ENCODE measurements around the gene NSDHL.

Gene NSDHL

DNA sequence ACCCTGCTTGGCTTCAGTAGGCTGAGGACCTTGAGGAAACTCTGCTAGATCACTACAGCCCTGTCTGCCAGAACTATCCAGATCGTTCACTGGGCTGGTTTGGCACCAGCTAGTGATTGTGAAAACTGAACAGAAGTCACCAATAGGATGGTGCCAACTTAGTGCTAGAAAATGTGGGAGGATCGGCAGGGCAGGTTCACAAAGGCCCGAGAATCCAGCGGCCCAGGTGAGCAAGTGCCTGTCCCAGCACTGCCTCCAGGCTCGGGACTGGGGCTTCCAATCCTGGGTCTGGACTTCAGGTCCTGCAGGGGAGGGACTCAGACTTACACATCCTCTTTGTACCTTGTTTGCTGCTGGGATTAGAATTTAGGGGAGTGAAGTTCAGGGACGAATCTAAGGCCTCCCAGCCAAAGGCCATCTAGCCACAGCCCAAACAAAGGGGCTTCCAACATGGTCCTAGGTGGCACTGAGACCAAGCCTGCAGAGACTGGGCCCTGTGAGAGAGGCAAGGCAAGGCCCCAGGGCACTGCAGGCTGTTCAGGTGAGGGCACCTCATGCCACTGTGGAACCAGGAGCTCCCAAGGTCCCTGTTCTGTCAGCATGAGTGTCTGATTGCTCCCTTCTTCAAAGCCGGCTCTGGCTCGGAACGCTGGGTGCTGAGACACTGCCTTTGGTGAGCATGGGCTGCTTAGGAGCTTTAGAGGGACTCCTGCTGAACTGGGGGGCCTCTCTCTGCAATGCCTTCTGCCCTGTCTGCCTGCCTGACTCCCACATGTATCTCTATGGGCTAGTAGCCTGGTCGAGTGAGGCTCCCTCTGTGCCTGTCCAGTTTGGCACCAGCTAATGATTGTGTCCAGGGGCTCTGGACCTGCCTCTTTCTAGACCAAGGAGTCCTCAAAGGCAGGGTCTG is 46.3 kb downstream of the NSDHL start:
- no peak overlapping the region for H3K4me3 ChIP-seq (ENCODE audit: low read length)
- no peaks in the 10 kb centered on the region for H3K4me1 ChIP-seq (ENCODE audit: control insufficient read depth, insufficient read depth, low read length)
- peaks cover 14% of the 10 kb centered on the region for H3K27me3 ChIP-seq (replicated peaks; ENCODE audit: control insufficient read depth, insufficient read depth, low read length)
- DNase-seq (ENCODE audit: low read depth), result no peak
- no peak overlapping the region for H3K9ac ChIP-seq (ENCODE audit: low read length)
- peaks cover 4% of the 10 kb centered on the region for H3K9me3 ChIP-seq (ENCODE audit: control insufficient read depth, low read length)
- H3K36me3 ChIP-seq (ENCODE audit: control insufficient read depth, insufficient read depth, low read length, severe bottlenecking), result no peaks in the 10 kb centered on the region

DNA sequence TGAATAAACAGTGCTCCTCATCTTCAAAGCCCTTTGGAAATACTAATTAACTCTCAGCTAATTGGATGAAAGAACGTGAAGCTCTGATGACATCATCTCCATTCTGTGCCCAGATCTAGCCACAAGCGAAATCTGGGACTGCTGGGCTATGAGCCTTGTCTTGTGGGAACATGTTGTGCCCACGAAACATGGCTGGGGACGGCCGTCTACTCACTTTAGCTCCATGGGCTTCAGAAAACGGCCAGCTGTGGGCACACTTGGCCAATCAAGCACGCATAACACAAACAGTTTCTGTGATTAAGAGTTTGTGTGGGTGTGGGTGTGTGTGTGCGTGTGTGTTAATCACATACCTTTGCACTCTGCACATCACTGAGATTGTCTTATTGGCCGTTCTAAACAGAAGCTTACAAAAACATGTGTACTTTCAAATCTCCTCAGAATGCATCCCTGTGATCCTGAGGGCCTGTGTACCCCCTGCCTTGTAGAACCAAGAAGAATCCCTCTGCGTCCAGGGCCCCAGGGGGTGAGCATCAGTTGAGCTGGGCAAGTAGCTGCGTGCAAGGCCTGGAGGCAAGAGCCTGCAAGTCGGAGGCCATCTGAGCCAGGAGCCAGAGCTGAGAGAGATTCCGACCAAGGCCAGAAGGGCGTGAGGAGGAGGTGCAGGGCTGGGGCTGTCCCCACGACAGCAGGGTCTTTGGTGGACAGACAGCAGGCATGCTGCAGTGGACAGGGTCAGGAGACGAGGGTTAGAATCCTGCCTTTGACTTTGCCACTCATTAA is 48.3 kb downstream of the NSDHL start:
- H3K27me3 ChIP-seq (replicated peaks; ENCODE audit: control insufficient read depth, insufficient read depth, low read length), result peaks cover 32% of the 10 kb centered on the region
- H3K4me3 ChIP-seq (ENCODE audit: low read length), result no peak overlapping the region
- H3K9me3 ChIP-seq (ENCODE audit: control insufficient read depth, low read length), result peaks cover 4% of the 10 kb centered on the region
- no peaks in the 10 kb centered on the region for H3K36me3 ChIP-seq (ENCODE audit: control insufficient read depth, insufficient read depth, low read length, severe bottlenecking)
- H3K9ac ChIP-seq (ENCODE audit: low read length), result no peak overlapping the region
- no peak for DNase-seq (ENCODE audit: low read depth)
- no peaks in the 10 kb centered on the region for H3K4me1 ChIP-seq (ENCODE audit: control insufficient read depth, insufficient read depth, low read length)

- Histone ChIP-seq H3K9me3 (ENCODE audit: control insufficient read depth, low read length) (no peaks in the 10 kb centered on the region), H3K27me3 (replicated peaks; ENCODE audit: control insufficient read depth, insufficient read depth, low read length) (peaks cover 40% of the 10 kb centered on the region), H3K4me3 (ENCODE audit: low read length) (no peak overlapping the region), H3K36me3 (ENCODE audit: control insufficient read depth, insufficient read depth, low read length, severe bottlenecking) (no peaks in the 10 kb centered on the region), H3K4me1 (ENCODE audit: control insufficient read depth, insufficient read depth, low read length) (no peaks in the 10 kb centered on the region), H3K9ac (ENCODE audit: low read length) (no peak overlapping the region)
- no peak for DNase-seq (ENCODE audit: low read depth)
Measured at GRCh38 chrX:152881289-152881688, 50.4 kb downstream of the NSDHL start.

DNA sequence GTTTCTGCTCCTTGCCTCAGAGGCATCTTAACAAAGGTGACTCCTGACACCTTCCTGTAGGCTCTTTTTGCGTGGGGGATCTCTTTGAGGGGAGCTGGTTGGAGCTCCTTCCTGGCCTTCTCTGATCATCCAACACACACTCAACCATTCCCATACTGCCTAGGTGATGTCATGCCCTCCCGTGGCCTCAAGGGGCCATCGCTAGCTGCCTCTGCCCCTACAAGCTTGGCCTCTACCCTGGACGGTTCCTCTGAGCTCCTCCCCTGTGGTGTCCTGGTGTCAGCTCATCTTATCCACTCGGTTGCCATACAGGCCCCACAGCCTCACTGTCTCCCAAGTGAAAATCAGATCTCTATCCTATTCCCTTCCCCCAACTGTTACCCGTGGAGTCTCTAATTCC is 53.3 kb downstream of the NSDHL start:
- no peak overlapping the region for H3K9ac ChIP-seq (ENCODE audit: low read length)
- DNase-seq (ENCODE audit: low read depth), result no peak
- H3K36me3 ChIP-seq (ENCODE audit: control insufficient read depth, insufficient read depth, low read length, severe bottlenecking), result no peaks in the 10 kb centered on the region
- no peaks in the 10 kb centered on the region for H3K4me1 ChIP-seq (ENCODE audit: control insufficient read depth, insufficient read depth, low read length)
- H3K27me3 ChIP-seq (replicated peaks; ENCODE audit: control insufficient read depth, insufficient read depth, low read length), result peaks cover 52% of the 10 kb centered on the region
- no peak overlapping the region for H3K4me3 ChIP-seq (ENCODE audit: low read length)
- peaks cover 10% of the 10 kb centered on the region for H3K9me3 ChIP-seq (ENCODE audit: control insufficient read depth, low read length)

- Histone ChIP-seq H3K4me1 (ENCODE audit: control insufficient read depth, insufficient read depth, low read length) (no peaks in the 10 kb centered on the region), H3K9me3 (ENCODE audit: control insufficient read depth, low read length) (peaks cover 10% of the 10 kb centered on the region), H3K4me3 (ENCODE audit: low read length) (no peak overlapping the region), H3K9ac (ENCODE audit: low read length) (no peak overlapping the region), H3K27me3 (replicated peaks; ENCODE audit: control insufficient read depth, insufficient read depth, low read length) (peaks cover 67% of the 10 kb centered on the region), H3K36me3 (ENCODE audit: control insufficient read depth, insufficient read depth, low read length, severe bottlenecking) (no peaks in the 10 kb centered on the region)
- DNase-seq (ENCODE audit: low read depth), result no peak
Measured at GRCh38 chrX:152886716-152887115, 55.9 kb downstream of the NSDHL start.

GRCh38 chrX:152892499-152892898 is 61.6 kb downstream of the NSDHL start:
- Histone ChIP-seq H3K4me1 (ENCODE audit: control insufficient read depth, insufficient read depth, low read length) (no peaks in the 10 kb centered on the region), H3K27me3 (replicated peaks; ENCODE audit: control insufficient read depth, insufficient read depth, low read length) (peaks cover 53% of the 10 kb centered on the region), H3K4me3 (ENCODE audit: low read length) (no peak overlapping the region), H3K9me3 (ENCODE audit: control insufficient read depth, low read length) (peaks cover 9% of the 10 kb centered on the region), H3K36me3 (ENCODE audit: control insufficient read depth, insufficient read depth, low read length, severe bottlenecking) (no peaks in the 10 kb centered on the region), H3K9ac (ENCODE audit: low read length) (no peak overlapping the region)
- DNase-seq (ENCODE audit: low read depth), result no peak

GRCh38 chrX:152892999-152893891 is 62.4 kb downstream of the NSDHL start:
- H3K9ac ChIP-seq (ENCODE audit: low read length), result no peak overlapping the region
- peaks cover 2% of the 10 kb centered on the region for H3K9me3 ChIP-seq (ENCODE audit: control insufficient read depth, low read length)
- H3K4me1 ChIP-seq (ENCODE audit: control insufficient read depth, insufficient read depth, low read length), result no peaks in the 10 kb centered on the region
- H3K4me3 ChIP-seq (ENCODE audit: low read length), result no peak overlapping the region
- H3K36me3 ChIP-seq (ENCODE audit: control insufficient read depth, insufficient read depth, low read length, severe bottlenecking), result no peaks in the 10 kb centered on the region
- DNase-seq (ENCODE audit: low read depth), result no peak
- H3K27me3 ChIP-seq (replicated peaks; ENCODE audit: control insufficient read depth, insufficient read depth, low read length), result peaks cover 47% of the 10 kb centered on the region

DNA sequence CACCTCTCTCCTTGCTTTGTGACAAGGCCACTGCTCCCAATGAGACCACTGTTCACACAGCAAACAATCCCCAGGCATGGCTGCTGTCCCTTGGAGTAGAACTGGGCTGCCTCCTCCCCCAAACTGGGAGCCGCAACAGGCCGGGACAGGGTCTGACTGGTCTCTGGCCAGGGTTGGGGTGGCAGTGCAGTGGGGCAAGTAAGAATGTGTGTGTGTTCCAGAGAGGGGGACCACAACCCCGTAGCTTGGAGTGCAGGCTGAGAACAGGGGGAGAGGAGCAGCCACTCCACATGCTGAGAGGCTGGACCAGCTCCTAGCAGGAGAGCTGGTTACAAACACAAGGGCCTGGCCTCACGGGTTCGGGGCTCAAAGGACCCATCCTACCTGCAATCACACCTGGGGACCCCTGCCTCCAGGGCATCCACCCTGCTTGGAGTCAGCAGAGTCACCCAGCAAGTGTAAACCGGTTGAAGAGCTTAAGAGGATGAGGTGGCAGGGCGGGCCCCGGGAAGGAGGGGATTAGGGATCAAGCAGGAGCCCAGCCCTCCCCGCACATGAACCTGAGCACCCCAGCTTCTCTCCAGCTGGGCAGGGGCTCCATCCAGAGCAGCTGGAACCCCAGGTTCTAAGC is 63.2 kb downstream of the NSDHL start:
- Histone ChIP-seq H3K36me3 (ENCODE audit: control insufficient read depth, insufficient read depth, low read length, severe bottlenecking) (no peaks in the 10 kb centered on the region), H3K27me3 (replicated peaks; ENCODE audit: control insufficient read depth, insufficient read depth, low read length) (peaks cover 52% of the 10 kb centered on the region), H3K4me1 (ENCODE audit: control insufficient read depth, insufficient read depth, low read length) (no peaks in the 10 kb centered on the region), H3K4me3 (ENCODE audit: low read length) (no peak overlapping the region), H3K9ac (ENCODE audit: low read length) (no peak overlapping the region), H3K9me3 (ENCODE audit: control insufficient read depth, low read length) (no peaks in the 10 kb centered on the region)
- no peak for DNase-seq (ENCODE audit: low read depth)

- Histone ChIP-seq H3K9ac (ENCODE audit: low read length) (no peak overlapping the region), H3K4me3 (ENCODE audit: low read length) (no peak overlapping the region), H3K4me1 (ENCODE audit: control insufficient read depth, insufficient read depth, low read length) (no peaks in the 10 kb centered on the region), H3K36me3 (ENCODE audit: control insufficient read depth, insufficient read depth, low read length, severe bottlenecking) (no peaks in the 10 kb centered on the region), H3K9me3 (ENCODE audit: control insufficient read depth, low read length) (no peaks in the 10 kb centered on the region), H3K27me3 (replicated peaks; ENCODE audit: control insufficient read depth, insufficient read depth, low read length) (peaks cover 52% of the 10 kb centered on the region)
- no peak for DNase-seq (ENCODE audit: low read depth)
Measured at GRCh38 chrX:152895121-152895520, 64.3 kb downstream of the NSDHL start.

GRCh38 chrX:152895724-152896420 is 65.0 kb downstream of the NSDHL start:
- H3K4me1 ChIP-seq (ENCODE audit: control insufficient read depth, insufficient read depth, low read length), result no peaks in the 10 kb centered on the region
- no peak overlapping the region for H3K4me3 ChIP-seq (ENCODE audit: low read length)
- H3K36me3 ChIP-seq (ENCODE audit: control insufficient read depth, insufficient read depth, low read length, severe bottlenecking), result no peaks in the 10 kb centered on the region
- peaks cover 54% of the 10 kb centered on the region for H3K27me3 ChIP-seq (replicated peaks; ENCODE audit: control insufficient read depth, insufficient read depth, low read length)
- H3K9ac ChIP-seq (ENCODE audit: low read length), result no peak overlapping the region
- no peak for DNase-seq (ENCODE audit: low read depth)
- H3K9me3 ChIP-seq (ENCODE audit: control insufficient read depth, low read length), result no peaks in the 10 kb centered on the region
